GM18508 (cell line): ENCODE results near the gene TCF19.

Source experiments
- ATAC-seq: cut with Tn5 transposase; IDR thresholded peaks from one replicate; pipeline ENCODE4 v1.9.1; 2021; ENCODE audit warnings: moderate number of reproducible peaks; ENCODE audit not compliant: insufficient read depth, unreplicated experiment

The TCF19 gene

GRCh38 chr6:31158140-31158862 lies at the start of gene TCF19:
TSS of gene TCF19 (plus strand) at chr6:31158589. CDS start at chr6:31159470, 881 bp downstream.
- peak; percentile 80 for ATAC-seq

GRCh38 chr6:31110825-31111582 lies 47.4 kb upstream of the TCF19 start:
- ATAC-seq = no peak

GRCh38 chr6:31111712-31112111 lies 46.7 kb upstream of the TCF19 start:
- ATAC-seq = no peak

- no peak for ATAC-seq
Observed at GRCh38 chr6:31112478-31112877, 45.9 kb upstream of the TCF19 start, which contains the start of gene C6orf15. TSS of gene C6orf15 (minus strand) at chr6:31112575. CDS start at chr6:31112555, 20 bp downstream.

GRCh38 chr6:31113861-31114540 lies 44.4 kb upstream of the TCF19 start:
- ATAC-seq = no peak

- ATAC-seq = no peak
Observed at GRCh38 chr6:31114541-31114878, 43.9 kb upstream of the TCF19 start, which contains the start of gene PSORS1C1. TSS of gene PSORS1C1 (plus strand) at chr6:31114800. CDS start at chr6:31129633, 14,833 bp downstream.

- no peak for ATAC-seq
Observed at GRCh38 chr6:31114970-31115849, 43.2 kb upstream of the TCF19 start.

- no peak for ATAC-seq
Observed at GRCh38 chr6:31115941-31116560, 42.3 kb upstream of the TCF19 start.

- ATAC-seq = no peak
Observed at GRCh38 chr6:31116661-31117385, 41.6 kb upstream of the TCF19 start.

GRCh38 chr6:31118178-31118577 lies 40.2 kb upstream of the TCF19 start:
- ATAC-seq = no peak

- no peak for ATAC-seq
Observed at GRCh38 chr6:31120151-31120915, 38.1 kb upstream of the TCF19 start, which contains the start of gene CDSN. TSS of gene CDSN (minus strand) at chr6:31120446. CDS start at chr6:31120419, 27 bp downstream.

- no peak for ATAC-seq
Observed at GRCh38 chr6:31121131-31121790, 37.1 kb upstream of the TCF19 start.

GRCh38 chr6:31122791-31123706 lies 35.3 kb upstream of the TCF19 start:
- ATAC-seq = no peak

GRCh38 chr6:31125162-31125561 lies 33.2 kb upstream of the TCF19 start:
- no peak for ATAC-seq

GRCh38 chr6:31125586-31126363 lies 32.6 kb upstream of the TCF19 start:
- ATAC-seq = no peak
